IMR-90 (cell line): Measurements from ENCODE around the gene PINK1. TPM values are rescaled to one million over a fixed set of nuclear protein-coding genes. Genes with fewer than 3 reads are reported as not detected.

Experiments
- ATAC-seq: fragments of 200-7000 bp; cut with Tn5 transposase; 2 replicates; pipeline ENCODE4 v1.9.1; 2020; ENCODE audit warnings: low read depth, mild to moderate bottlenecking, moderate library complexity
- BruUV-seq: library from RNA; stranded (reverse); fragments of 400-500 nt; replicated peaks from 2 replicates; lab custom pipeline; 2021; lab: Mats Ljungman, UMichigan
- CTCF ChIA-PET: fragments of 300-600 bp; formaldehyde crosslinking; extraction: SDS; loops from one replicate; lab custom pipeline; 2021; ENCODE audit warnings: antibody characterized with exemption; lab: Yijun Ruan, JAX
- POLR2A ChIA-PET: fragments of 300-600 bp; sonication (Branson Sonifier 250); formaldehyde crosslinking; loops from one replicate; lab custom pipeline; 2022; ENCODE audit warnings: antibody characterized with exemption; ENCODE audit not compliant: unreplicated experiment; lab: Charles Lee
- DNase-seq: peaks from one replicate; pipeline ENCODE4 v3.0.0; 2013
- H2AFZ ChIP-seq: replicated peaks from 2 replicates; pipeline ENCODE3; 2013; ENCODE audit warnings: low read length, mild to moderate bottlenecking; ENCODE audit not compliant: poor library complexity
- H2AK5ac ChIP-seq: 2 replicates; pipeline ENCODE4 v1.6.1; 2013; ENCODE audit warnings: low read depth, low read length, inconsistent platforms
- H2AK9ac ChIP-seq: replicated peaks from 2 replicates; pipeline ENCODE3; 2013; ENCODE audit warnings: mild to moderate bottlenecking, low read depth, low read length, moderate library complexity; ENCODE audit not compliant: poor library complexity
- H2BK120ac ChIP-seq: 2 replicates; pipeline ENCODE4 v1.6.1; 2013; ENCODE audit warnings: low read depth, low read length, inconsistent platforms
- H2BK15ac ChIP-seq: 3 replicates; pipeline ENCODE4 v1.6.1; 2013; ENCODE audit warnings: low read depth, low read length, inconsistent platforms
- H2BK20ac ChIP-seq: 2 replicates; pipeline ENCODE4 v1.6.1; 2013; ENCODE audit warnings: low read depth, mild to moderate bottlenecking, inconsistent platforms, low read length, moderate library complexity
- H2BK5ac ChIP-seq: 2 replicates; pipeline ENCODE4 v1.6.1; 2013; ENCODE audit warnings: mild to moderate bottlenecking, low read depth, low read length, inconsistent platforms; ENCODE audit not compliant: poor library complexity, severe bottlenecking
- H3K14ac ChIP-seq: replicated peaks from 2 replicates; pipeline ENCODE4 v1.6.1; 2013; ENCODE audit warnings: low read depth, low read length, inconsistent platforms
- H3K18ac ChIP-seq: 2 replicates; pipeline ENCODE4 v1.6.1; 2013; ENCODE audit warnings: low read depth, low read length, control low read depth
- H3K23ac ChIP-seq: 2 replicates; pipeline ENCODE4 v1.6.1; 2013; ENCODE audit warnings: low read depth, low read length, inconsistent platforms
- H3K27ac ChIP-seq: 2 replicates; pipeline ENCODE4 v1.5.1; 2013; ENCODE audit warnings: mild to moderate bottlenecking, control low read depth, low read length; ENCODE audit not compliant: insufficient read depth
- H3K27me3 ChIP-seq: 2 replicates; pipeline ENCODE4 v1.6.1; 2013; ENCODE audit warnings: low read length; ENCODE audit not compliant: control insufficient read depth, insufficient read depth
- H3K36me3 ChIP-seq: 2 replicates; pipeline ENCODE4 v1.6.1; 2013; ENCODE audit warnings: low read length, mixed read lengths; ENCODE audit not compliant: control insufficient read depth, insufficient read depth
- H3K4ac ChIP-seq: 2 replicates; pipeline ENCODE4 v1.6.1; 2013; ENCODE audit warnings: low read depth, low read length, inconsistent platforms
- H3K4me1 ChIP-seq: 2 replicates; pipeline ENCODE4 v1.6.1; 2013; ENCODE audit warnings: low read length, mixed read lengths; ENCODE audit not compliant: control insufficient read depth, insufficient read depth
- H3K4me2 ChIP-seq: 2 replicates; pipeline ENCODE4 v1.6.1; 2013; ENCODE audit warnings: low read depth, mild to moderate bottlenecking, control low read depth, low read length, moderate library complexity
- H3K4me3 ChIP-seq: 2 replicates; pipeline ENCODE4 v1.5.1; 2013; ENCODE audit warnings: low read depth, mild to moderate bottlenecking, control low read depth, low read length, moderate library complexity; ENCODE audit not compliant: insufficient read depth
- H3K56ac ChIP-seq: 2 replicates; pipeline ENCODE4 v1.6.1; 2013; ENCODE audit warnings: low read length, inconsistent platforms; ENCODE audit not compliant: insufficient read depth; ENCODE audit errors: extremely low read depth
- H3K79me1 ChIP-seq, 2 experiments: 2 replicates each; pipeline ENCODE4 v1.6.1; 2013; ENCODE audit warnings: low read length in 2 of 2, inconsistent platforms in 1 of 2, low read depth in 1 of 2
- H3K9ac ChIP-seq: 2 replicates; pipeline ENCODE4 v1.6.1; 2013; ENCODE audit warnings: low read depth, low read length, control low read depth
- H3K9me1 ChIP-seq: 2 replicates; pipeline ENCODE4 v1.6.1; 2013; ENCODE audit warnings: low read length, inconsistent platforms; ENCODE audit not compliant: insufficient read depth
- H3K9me3 ChIP-seq: 2 replicates; pipeline ENCODE4 v1.6.1; 2013; ENCODE audit warnings: low read length; ENCODE audit not compliant: control insufficient read depth, insufficient read depth
- H4K20me1 ChIP-seq: 2 replicates; pipeline ENCODE4 v1.6.1; 2013; ENCODE audit warnings: low read length, inconsistent platforms; ENCODE audit not compliant: insufficient read depth
- H4K5ac ChIP-seq: 2 replicates; pipeline ENCODE4 v1.6.1; 2013; ENCODE audit warnings: mild to moderate bottlenecking, low read depth, low read length, control low read depth
- H4K8ac ChIP-seq, 2 experiments: 2 replicates each; pipeline ENCODE4 v1.6.1; 2013; ENCODE audit warnings: low read depth in 2 of 2, low read length in 2 of 2, control low read depth in 1 of 2, inconsistent platforms in 1 of 2
- H4K91ac ChIP-seq: 2 replicates; pipeline ENCODE4 v1.6.1; 2013; ENCODE audit warnings: low read depth, low read length, inconsistent platforms; ENCODE audit not compliant: insufficient read depth
- BHLHE40 ChIP-seq: fragments of 150-350 bp; IDR thresholded peaks from 2 replicates; pipeline ENCODE4 v1.6.1; 2016; ENCODE audit warnings: mild to moderate bottlenecking, low read depth, low read length
- CEBPB ChIP-seq: IDR thresholded peaks from 2 replicates; pipeline ENCODE4 v1.6.1; 2012; ENCODE audit warnings: low read depth, low read length, improper control_type of control experiment
- CHD1 ChIP-seq: IDR thresholded peaks from 2 replicates; pipeline ENCODE4 v1.6.1; 2012; ENCODE audit warnings: low read depth, low read length, improper control_type of control experiment
- CTCF ChIP-seq: conservative IDR thresholded peaks from 2 replicates; pipeline ENCODE4 v1.5.1; 2012; ENCODE audit warnings: mild to moderate bottlenecking, low read depth, low read length, improper control_type of control experiment
- ELK1 ChIP-seq: fragments of 150-350 bp; IDR thresholded peaks from 2 replicates; pipeline ENCODE4 v1.6.1; 2016; ENCODE audit warnings: low read depth, mild to moderate bottlenecking, low read length, moderate library complexity, borderline replicate concordance
- FOS ChIP-seq: fragments of 150-350 bp; IDR thresholded peaks from 2 replicates; pipeline ENCODE4 v1.6.1; 2016; ENCODE audit warnings: low read depth, low read length
- MAFK ChIP-seq: IDR thresholded peaks from 2 replicates; pipeline ENCODE4 v1.6.1; 2012; ENCODE audit warnings: low read depth, low read length, improper control_type of control experiment
- MAZ ChIP-seq: IDR thresholded peaks from 2 replicates; pipeline ENCODE4 v1.6.1; 2012; ENCODE audit warnings: low read depth, mild to moderate bottlenecking, low read length, improper control_type of control experiment, moderate library complexity, borderline replicate concordance
- MXI1 ChIP-seq: IDR thresholded peaks from 2 replicates; pipeline ENCODE4 v1.6.1; 2012; ENCODE audit warnings: low read depth, mild to moderate bottlenecking, low read length, moderate library complexity, borderline replicate concordance
- NFE2L2 ChIP-seq: fragments of 150-350 bp; IDR thresholded peaks from 2 replicates; pipeline ENCODE4 v1.6.1; 2016; ENCODE audit warnings: low read depth, mild to moderate bottlenecking, low read length
- POLR2A ChIP-seq: IDR thresholded peaks from 2 replicates; pipeline ENCODE4 v1.6.1; 2012; ENCODE audit warnings: mild to moderate bottlenecking, low read depth, low read length
- RAD21 ChIP-seq: IDR thresholded peaks from 2 replicates; pipeline ENCODE4 v1.6.1; 2012; ENCODE audit warnings: low read length, improper control_type of control experiment
- RCOR1 ChIP-seq: IDR thresholded peaks from 2 replicates; pipeline ENCODE4 v1.6.1; 2012; ENCODE audit warnings: mild to moderate bottlenecking, low read length, improper control_type of control experiment; ENCODE audit not compliant: insufficient replicate concordance
- RFX5 ChIP-seq: IDR thresholded peaks from 2 replicates; pipeline ENCODE4 v1.8.0; 2012; ENCODE audit warnings: low read depth, mild to moderate bottlenecking, low read length, moderate library complexity
- SMC3 ChIP-seq: fragments of 150-350 bp; IDR thresholded peaks from 2 replicates; pipeline ENCODE4 v1.6.1; 2016; ENCODE audit warnings: low read depth, mild to moderate bottlenecking, antibody characterized with exemption, low read length, moderate library complexity
- USF2 ChIP-seq: fragments of 150-350 bp; IDR thresholded peaks from 2 replicates; pipeline ENCODE4 v1.6.1; 2017; ENCODE audit warnings: mild to moderate bottlenecking, antibody characterized with exemption, low read length, low read depth
- WGBS, 2 experiments: methylation state at CpG; one replicate each; pipeline versions ENCODE4 v1.1.5 to v1.1.7; 2013; ENCODE audit warnings: missing lambda C conversion rate in 2 of 2; ENCODE audit not compliant: insufficient read length in 1 of 2; ENCODE audit errors: extremely low coverage in 2 of 2; 5-methylcytosine and 5-hydroxymethylcytosine counted together
- dilution Hi-C: fragments of 300-500 bp; cut with HindIII; formaldehyde crosslinking; loops from one replicate; pipeline ENCODE4 v1.14.3; 2018; ENCODE audit warnings: low sequenced_read_pairs; ENCODE audit not compliant: unreplicated experiment
- in situ Hi-C: fragments of 300-500 bp; cut with MboI; formaldehyde crosslinking; loops from 3 replicates; pipeline ENCODE4 v1.14.3; 2019; ENCODE audit warnings: low sequenced_read_pairs, inconsistent platforms, mixed read lengths
- intact Hi-C: fragments of 100-400 bp; cut with micrococcal nuclease; formaldehyde crosslinking; loops from 2 replicates; pipeline ENCODE4 v1.10.0; 2022
- polyA plus RNA-seq, 3 experiments: library from polyadenylated mRNA; depleted of rRNA; stranded (reverse); fragments of >200 nt; gene quantifications; 2 replicates each; pipeline ENCODE4 v1.2.3, GENCODE V29; 2012; ENCODE audit warnings: low replicate concordance in 1 of 3
- total RNA-seq: library from RNA; depleted of rRNA; stranded (reverse); fragments of >200 nt; gene quantifications from 2 replicates; pipeline ENCODE4 v1.2.3, GENCODE V29; 2012

The PINK1 gene
- total and polyA plus RNA-seq, 2 of the 4 experiments (the other 2 are of a cell fraction) = 52.9 to 55.2 TPM

GRCh38 chr1:20680269-20680668, 47.0 kb downstream of the PINK1 start:
- TF ChIP-seq USF2 (no peak), CEBPB (no peak), RFX5 (no peak), FOS (no peak), RAD21 (no peak), RCOR1 (no peak), MAZ (no peak), POLR2A (no peak), CTCF (no peak), MAFK (no peak), NFE2L2 (no peak), MXI1 (no peak), CHD1 (no peak), BHLHE40 (no peak), ELK1 (no peak), SMC3 (no peak)
- Histone ChIP-seq H3K9me1 (no peaks in the 10 kb centered on the region), H3K56ac (no peak overlapping the region), H3K18ac (no peak overlapping the region), H4K5ac (no peak overlapping the region), H3K23ac (no peak overlapping the region), H3K27ac (no peak overlapping the region), H3K4me1 (no peaks in the 10 kb centered on the region), H3K14ac (no peak overlapping the region), H2AFZ (no peak overlapping the region), H4K20me1 (no peaks in the 10 kb centered on the region), H3K27me3 (no peaks in the 10 kb centered on the region), H3K9ac (no peak overlapping the region), H3K79me1 (no peaks in the 10 kb centered on the region), H2AK9ac (no peak overlapping the region), H2BK120ac (no peak overlapping the region), H3K4me3 (no peak overlapping the region), H2BK20ac (no peak overlapping the region), H2AK5ac (no peak overlapping the region), H3K9me3 (no peaks in the 10 kb centered on the region), H4K8ac (no peak overlapping the region), H3K4me2 (no peak overlapping the region), H3K36me3 (peaks cover 3% of the 10 kb centered on the region; the same call in 1 of the 2 replicates), H3K4ac (no peak overlapping the region), H4K91ac (no peak overlapping the region), H2BK15ac (no peak overlapping the region), H2BK5ac (no peak overlapping the region)
- ATAC-seq = no peak
- in situ Hi-C loops (loop anchor here (25.0 kb wide), 1 partner anchor 682 kb away; no protein-coding TSS in a partner anchor), intact Hi-C loops (no loop called here), dilution Hi-C loops (no loop called here)
- DNase-seq = no peak
- ChIA-PET CTCF (no interaction called here), POLR2A (no interaction called here)
- no CpG with 5 or more reads among the region's 5 CpGs for WGBS, 2 experiments
- BruUV-seq = no TSS peak
